ENCODE measurements around the gene BEGAIN. TPM values are rescaled to one million over a fixed set of nuclear protein-coding genes. Genes with fewer than 3 reads are reported as not detected.

BEGAIN gene
- total RNA-seq (10 to 100 TPM in 1 of 7 donors, 1 to 10 TPM in 6; 3.8 to 10.0 (median 5.9) TPM), polyA plus RNA-seq (1 to 10 TPM; 1.8 to 6.9 (median 4.1) TPM)
- long read RNA-seq, donor 1, partial matches to known transcripts, result 0 of 1 reads
- long read RNA-seq, donor 1, other reads (novel, unspliced or antisense), result 0 of 1 reads
- long read RNA-seq, donor 2, partial matches to known transcripts, result 0 of 1 reads
- long read RNA-seq, donor 2, other reads (novel, unspliced or antisense), result 0 of 1 reads

- H3K27me3 ChIP-seq (replicated peaks in 1 of 7), result peaks cover 0 to 58% (median 26%) of the 10 kb centered on the region in 7 donors
- DNase-seq, result peak; percentile 40
- WGBS, 5 donors, result 2 to 10% (median 3%) methylated on average over 24 to 90 of the region's 90 CpGs
- peaks cover 6 to 21% (median 14%) of the 10 kb centered on the region in 6 donors for H3K4me1 ChIP-seq
- H3K9me3 ChIP-seq, result no peaks in the 10 kb centered on the region
- no peak within 1 kb of the TSS for H3K27ac ChIP-seq
- no peak for TF ChIP-seq CTCF (IDR thresholded peaks at IDR 0.05 in 8 of 11, conservative IDR thresholded peaks at IDR 0.05 in 3 of 11)
- no peak for TF ChIP-seq POLR2AphosphoS5 (IDR thresholded peaks at IDR 0.05)
- no peak for TF ChIP-seq POLR2A (IDR thresholded peaks at IDR 0.05)
- intact Hi-C loops (cut with DNase I; ENCODE audit: low total_unique reads), result no loop called here
- peak within 1 kb of the TSS; percentile 43 to 72 (median 48) for H3K4me3 ChIP-seq
- H3K36me3 ChIP-seq, result no peaks in the 10 kb centered on the region
These were observed at the start of gene BEGAIN for GRCh38 chr14:100587086-100587762. Gene BEGAIN, minus strand, starts transcription at chr14:100587417. Its CDS starts 127 bp downstream, at chr14:100587290.

- H3K27ac ChIP-seq, result no peak overlapping the region
These were observed 49.3 kb upstream of the BEGAIN start for GRCh38 chr14:100636559-100636958.

GRCh38 chr14:100634026-100634425, 46.8 kb upstream of the BEGAIN start:
- no peaks in the 10 kb centered on the region for H3K9me3 ChIP-seq
- H3K4me1 ChIP-seq, result peaks cover 0 to 4% (median 0%) of the 10 kb centered on the region in 6 donors
- WGBS, 5 donors, result 89 to 97% (median 90%) methylated on average over 9 to 11 of the region's 11 CpGs
- no peaks in the 10 kb centered on the region for H3K36me3 ChIP-seq
- peaks cover 0 to 29% (median 0%) of the 10 kb centered on the region in 7 donors for H3K27me3 ChIP-seq (replicated peaks in 1 of 7)
- no peak for TF ChIP-seq POLR2AphosphoS5 (IDR thresholded peaks at IDR 0.05)
- TF ChIP-seq CTCF (IDR thresholded peaks at IDR 0.05 in 8 of 11, conservative IDR thresholded peaks at IDR 0.05 in 3 of 11), result no peak
- TF ChIP-seq POLR2A (IDR thresholded peaks at IDR 0.05), result no peak
- intact Hi-C loops (cut with DNase I; ENCODE audit: low total_unique reads), result no loop called here
- H3K27ac ChIP-seq, result no peak overlapping the region
- DNase-seq, result peak; percentile 58
- H3K4me3 ChIP-seq, result no peak overlapping the region

More at GRCh38 chr14:100636559-100636958, 49.3 kb upstream of the BEGAIN start:
- Histone ChIP-seq H3K4me3 (no peak overlapping the region), H3K36me3 (no peaks in the 10 kb centered on the region), H3K9me3 (no peaks in the 10 kb centered on the region), H3K4me1 (peaks cover 0 to 29% (median 22%) of the 10 kb centered on the region in 6 donors), H3K27me3 (replicated peaks in 1 of 7) (peaks cover 0 to 34% (median 0%) of the 10 kb centered on the region in 7 donors)
- TF ChIP-seq CTCF (IDR thresholded peaks at IDR 0.05 in 8 of 11, conservative IDR thresholded peaks at IDR 0.05 in 3 of 11), result no peak
- TF ChIP-seq POLR2AphosphoS5 (IDR thresholded peaks at IDR 0.05), result no peak
- no peak for TF ChIP-seq POLR2A (IDR thresholded peaks at IDR 0.05)
- intact Hi-C loops (cut with DNase I; ENCODE audit: low total_unique reads), result no loop called here
- 89 to 98% (median 95%) methylated on average over 14 of the region's 14 CpGs for WGBS, 5 donors
- peak; percentile 71 for DNase-seq

- Histone ChIP-seq H3K4me1 (no peaks in the 10 kb centered on the region), H3K9me3 (no peaks in the 10 kb centered on the region), H3K27me3 (replicated peaks in 1 of 7) (peaks cover 0 to 33% (median 0%) of the 10 kb centered on the region in 7 donors), H3K4me3 (no peak overlapping the region), H3K36me3 (no peaks in the 10 kb centered on the region), H3K27ac (no peak overlapping the region)
- TF ChIP-seq CTCF (IDR thresholded peaks at IDR 0.05 in 8 of 11, conservative IDR thresholded peaks at IDR 0.05 in 3 of 11) (no peak), POLR2A (IDR thresholded peaks at IDR 0.05) (no peak), POLR2AphosphoS5 (IDR thresholded peaks at IDR 0.05) (no peak)
- intact Hi-C loops (cut with DNase I; ENCODE audit: low total_unique reads), result no loop called here
- WGBS, 5 donors, result 86 to 93% (median 88%) methylated on average over 10 of the region's 10 CpGs
- peak; percentile 58 for DNase-seq
These were observed 46.2 kb upstream of the BEGAIN start for GRCh38 chr14:100633406-100633805.

Measured in spleen (tissue), 13 donors.